PC-9 (cell line): ENCODE data around the gene ST6GALNAC1. TPM values are rescaled to one million over a fixed set of nuclear protein-coding genes. Genes with fewer than 3 reads are reported as not detected.
A peak's percentile ranks its signal among the peaks of the same experiment; 100 is the strongest.

Source experiments
- BruUV-seq: library from RNA; stranded (reverse); fragments of 400-500 nt; replicated peaks from 2 replicates; lab custom pipeline; 2021; lab: Mats Ljungman, UMichigan
- CTCF ChIA-PET: fragments of 300-600 bp; sonication (Branson Sonifier 250); formaldehyde crosslinking; loops from one replicate; lab custom pipeline; 2022; ENCODE audit warnings: antibody characterized with exemption; lab: Charles Lee
- POLR2A ChIA-PET: fragments of 300-600 bp; sonication (Branson Sonifier 250); formaldehyde crosslinking; loops from one replicate; lab custom pipeline; 2022; ENCODE audit warnings: antibody characterized with exemption; ENCODE audit not compliant: unreplicated experiment; lab: Charles Lee
- DNase-seq, 2 experiments: peaks; one replicate each; pipeline versions ENCODE4 v3.0.0 to v3.0.0-alpha.2; 2015 to 2022; ENCODE audit warnings: mixed read lengths in 1 of 2
- H2AFZ ChIP-seq: fragments of 200-600 bp; sonication (generic); 2 replicates; pipeline ENCODE4 v1.8.1; 2017; ENCODE audit warnings: antibody characterized with exemption
- H3F3A ChIP-seq: fragments of 200-600 bp; sonication (generic); 2 replicates; pipeline ENCODE4 v1.8.1; 2017; ENCODE audit warnings: antibody characterized with exemption, mild to moderate bottlenecking, low read depth; ENCODE audit not compliant: insufficient read depth
- H3K27ac ChIP-seq: fragments of 200-600 bp; sonication (generic); 2 replicates; pipeline ENCODE4 v1.6.1; 2016; ENCODE audit warnings: mixed run types
- H3K27me3 ChIP-seq: fragments of 200-600 bp; sonication (generic); 2 replicates; pipeline ENCODE4 v1.6.1; 2016; ENCODE audit warnings: low read depth, mixed run types; ENCODE audit not compliant: insufficient read depth
- H3K36me3 ChIP-seq: fragments of 200-600 bp; sonication (generic); 2 replicates; pipeline ENCODE4 v1.6.1; 2016; ENCODE audit warnings: low read depth, mixed run types
- H3K4me1 ChIP-seq: fragments of 200-600 bp; sonication (generic); replicated peaks from 2 replicates; pipeline ENCODE4 v1.6.1; 2016; ENCODE audit warnings: mixed run types; ENCODE audit not compliant: insufficient read depth
- H3K4me2 ChIP-seq: fragments of 200-600 bp; sonication (generic); 2 replicates; pipeline ENCODE4 v1.6.1; 2017; ENCODE audit warnings: mixed run types
- H3K4me3 ChIP-seq: fragments of 200-600 bp; sonication (generic); 2 replicates; pipeline ENCODE4 v1.6.1; 2016; ENCODE audit warnings: mixed run types
- H3K79me2 ChIP-seq: fragments of 200-600 bp; sonication (generic); 2 replicates; pipeline ENCODE4 v1.6.1; 2017; ENCODE audit warnings: low read depth, mixed run types
- H3K9me2 ChIP-seq: fragments of 200-600 bp; sonication (generic); 2 replicates; pipeline ENCODE4 v1.8.1; 2017; ENCODE audit warnings: mild to moderate bottlenecking; ENCODE audit not compliant: insufficient read depth
- H3K9me3 ChIP-seq: fragments of 200-600 bp; sonication (generic); 2 replicates; pipeline ENCODE4 v1.8.1; 2016; ENCODE audit warnings: low read depth; ENCODE audit not compliant: insufficient read depth
- H4K20me1 ChIP-seq: fragments of 200-600 bp; sonication (generic); 2 replicates; pipeline ENCODE4 v1.8.1; 2017; ENCODE audit not compliant: insufficient read depth
- CTCF ChIP-seq: fragments of 200-600 bp; sonication (generic); conservative IDR thresholded peaks from 2 replicates; pipeline ENCODE4 v1.6.1; 2017; ENCODE audit warnings: mixed run types, antibody characterized with exemption, mild to moderate bottlenecking, moderate library complexity
- EZH2 ChIP-seq: fragments of 200-600 bp; sonication (generic); IDR thresholded peaks from 2 replicates; pipeline ENCODE4 v1.8.0; 2017; ENCODE audit warnings: antibody characterized with exemption, low read depth
- intact Hi-C: fragments of 100-400 bp; cut with micrococcal nuclease; formaldehyde crosslinking; loops from one replicate; pipeline ENCODE4 v1.10.0; 2022; ENCODE audit not compliant: unreplicated experiment
- total RNA-seq: library from RNA; stranded (reverse); gene quantifications from 2 replicates; pipeline ENCODE4 v1.2.3, GENCODE V29; 2021

Gene ST6GALNAC1
- total RNA-seq, 1 experiment from 2014 or later, result 0.76 TPM

GRCh38 chr17:76671912-76672262, 28.3 kb upstream of the ST6GALNAC1 start:
- ChIA-PET CTCF (interaction anchor here (0.6 to 1.7 kb wide), 4 partner anchors 10 to 57 kb away, joined by 4 to 5 read pairs (median 4); no protein-coding TSS in a partner anchor), POLR2A (interaction anchor here (0.5 to 0.8 kb wide), 7 partner anchors 11 to 171 kb away, joined by 3 to 21 read pairs (median 4); no protein-coding TSS in a partner anchor)
- BruUV-seq, result no TSS peak
- Histone ChIP-seq H3K36me3 (no peaks in the 10 kb centered on the region), H3K27ac (peak overlapping the region; percentile 37), H3K9me2 (no peaks in the 10 kb centered on the region), H3K9me3 (no peaks in the 10 kb centered on the region), H2AFZ (peak overlapping the region; percentile 78), H3K4me3 (peak overlapping the region; percentile 69), H3K27me3 (no peaks in the 10 kb centered on the region), H3F3A (peaks cover 12% of the 10 kb centered on the region; the same call in 1 of the 2 replicates), H4K20me1 (no peaks in the 10 kb centered on the region), H3K79me2 (no peaks in the 10 kb centered on the region), H3K4me2 (peak overlapping the region; percentile 92), H3K4me1 (peaks cover 9% of the 10 kb centered on the region)
- TF ChIP-seq EZH2 (no peak), CTCF (no peak)
- DNase-seq, result no peak
- intact Hi-C loops, result loop anchor here (1.0 to 5.0 kb wide), 4 partner anchors 31 to 145 kb away; no protein-coding TSS in a partner anchor

GRCh38 chr17:76671123-76671911, 27.8 kb upstream of the ST6GALNAC1 start:
- peak; percentile 96 to 99 for DNase-seq
- peaks cover 9% of the 10 kb centered on the region for H3K4me1 ChIP-seq
- CTCF ChIA-PET, result interaction anchor here (0.6 to 1.7 kb wide), 4 partner anchors 10 to 66 kb away, joined by 3 to 5 read pairs (median 4); no protein-coding TSS in a partner anchor
- H3K4me3 ChIP-seq, result peak overlapping the region; percentile 69; the same call in 1 of the 2 replicates
- H3K79me2 ChIP-seq, result no peaks in the 10 kb centered on the region
- H3K27ac ChIP-seq, result peak overlapping the region; percentile 61
- H3K27me3 ChIP-seq, result no peaks in the 10 kb centered on the region
- no peaks in the 10 kb centered on the region for H3K36me3 ChIP-seq
- H3K4me2 ChIP-seq, result peak overlapping the region; percentile 78
- no peaks in the 10 kb centered on the region for H4K20me1 ChIP-seq
- H2AFZ ChIP-seq, result peak overlapping the region; percentile 95
- no peaks in the 10 kb centered on the region for H3K9me3 ChIP-seq
- H3K9me2 ChIP-seq, result no peaks in the 10 kb centered on the region
- TF ChIP-seq EZH2 (no peak), CTCF (no peak)
- no TSS peak for BruUV-seq
- peaks cover 12% of the 10 kb centered on the region; the same call in 1 of the 2 replicates for H3F3A ChIP-seq
- POLR2A ChIA-PET, result interaction anchor here (0.6 to 0.9 kb wide), 9 partner anchors 11 to 293 kb away, joined by 3 to 21 read pairs (median 4); no protein-coding TSS in a partner anchor
- intact Hi-C loops, result loop anchor here (1.0 to 5.0 kb wide), 4 partner anchors 30 to 144 kb away; no protein-coding TSS in a partner anchor

GRCh38 chr17:76670718-76671122, 27.2 kb upstream of the ST6GALNAC1 start:
- no peak for DNase-seq
- CTCF ChIA-PET, result interaction anchor here (0.6 to 1.7 kb wide), 3 partner anchors 11 to 67 kb away, joined by 3 to 5 read pairs (median 5); no protein-coding TSS in a partner anchor
- Histone ChIP-seq H2AFZ (peak overlapping the region; percentile 95; the same call in 1 of the 2 replicates), H3K4me1 (peaks cover 9% of the 10 kb centered on the region), H4K20me1 (no peaks in the 10 kb centered on the region), H3K9me2 (no peaks in the 10 kb centered on the region), H3K79me2 (no peaks in the 10 kb centered on the region), H3F3A (peaks cover 12% of the 10 kb centered on the region; the same call in 1 of the 2 replicates), H3K36me3 (no peaks in the 10 kb centered on the region), H3K27me3 (no peaks in the 10 kb centered on the region), H3K4me3 (peak overlapping the region; percentile 69; the same call in 1 of the 2 replicates), H3K27ac (peak overlapping the region; percentile 61), H3K4me2 (peak overlapping the region; percentile 78), H3K9me3 (no peaks in the 10 kb centered on the region)
- POLR2A ChIA-PET, result interaction anchor here (0.9 kb wide), 1 partner anchor 113 kb away, joined by 9 read pairs; no protein-coding TSS in a partner anchor
- BruUV-seq, result no TSS peak
- no peak for TF ChIP-seq CTCF
- no peak for TF ChIP-seq EZH2
- intact Hi-C loops, result loop anchor here (1.0 to 5.0 kb wide), 4 partner anchors 29 to 143 kb away; no protein-coding TSS in a partner anchor
